ENCODE data around the gene KIF18B.

Gene KIF18B

DNA sequence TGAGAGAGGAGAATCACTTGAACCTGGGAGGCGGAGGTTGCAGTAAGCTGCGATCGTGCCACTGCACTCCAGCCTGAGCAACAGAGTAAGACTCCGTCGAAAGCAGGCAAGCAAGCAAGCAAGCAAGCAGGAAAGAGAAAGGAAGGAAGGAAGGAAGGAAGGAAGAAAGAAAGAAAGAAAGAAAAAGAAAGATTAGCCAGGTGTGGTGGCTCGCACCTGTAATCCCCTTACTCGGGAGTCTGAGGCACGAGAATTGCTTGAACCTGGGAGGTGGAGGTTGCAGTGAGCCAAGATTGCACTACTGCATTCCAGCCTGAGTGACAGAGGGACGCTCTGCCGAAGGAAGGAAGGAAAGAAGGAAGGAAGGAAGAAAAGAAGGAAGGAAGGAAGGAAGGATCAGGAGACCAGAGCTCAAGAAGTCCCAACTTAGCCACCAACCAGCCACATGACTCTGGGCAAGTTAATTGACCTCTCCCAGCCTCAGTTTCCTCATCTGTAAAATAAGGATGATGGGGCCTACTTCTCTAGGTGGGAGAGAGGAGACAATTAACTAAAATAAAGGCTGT lies 38.7 kb downstream of the KIF18B start:
- no peak for DNase-seq (ENCODE audit: low read depth)
- no peak overlapping the region for H3K4me3 ChIP-seq (ENCODE audit: low read length)
- TF ChIP-seq, protein P1, sequence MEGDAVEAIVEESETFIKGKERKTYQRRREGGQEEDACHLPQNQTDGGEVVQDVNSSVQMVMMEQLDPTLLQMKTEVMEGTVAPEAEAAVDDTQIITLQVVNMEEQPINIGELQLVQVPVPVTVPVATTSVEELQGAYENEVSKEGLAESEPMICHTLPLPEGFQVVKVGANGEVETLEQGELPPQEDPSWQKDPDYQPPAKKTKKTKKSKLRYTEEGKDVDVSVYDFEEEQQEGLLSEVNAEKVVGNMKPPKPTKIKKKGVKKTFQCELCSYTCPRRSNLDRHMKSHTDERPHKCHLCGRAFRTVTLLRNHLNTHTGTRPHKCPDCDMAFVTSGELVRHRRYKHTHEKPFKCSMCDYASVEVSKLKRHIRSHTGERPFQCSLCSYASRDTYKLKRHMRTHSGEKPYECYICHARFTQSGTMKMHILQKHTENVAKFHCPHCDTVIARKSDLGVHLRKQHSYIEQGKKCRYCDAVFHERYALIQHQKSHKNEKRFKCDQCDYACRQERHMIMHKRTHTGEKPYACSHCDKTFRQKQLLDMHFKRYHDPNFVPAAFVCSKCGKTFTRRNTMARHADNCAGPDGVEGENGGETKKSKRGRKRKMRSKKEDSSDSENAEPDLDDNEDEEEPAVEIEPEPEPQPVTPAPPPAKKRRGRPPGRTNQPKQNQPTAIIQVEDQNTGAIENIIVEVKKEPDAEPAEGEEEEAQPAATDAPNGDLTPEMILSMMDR (conservative IDR thresholded peaks at IDR 0.05; ENCODE audit: low read depth, low read length): no peak

DNA sequence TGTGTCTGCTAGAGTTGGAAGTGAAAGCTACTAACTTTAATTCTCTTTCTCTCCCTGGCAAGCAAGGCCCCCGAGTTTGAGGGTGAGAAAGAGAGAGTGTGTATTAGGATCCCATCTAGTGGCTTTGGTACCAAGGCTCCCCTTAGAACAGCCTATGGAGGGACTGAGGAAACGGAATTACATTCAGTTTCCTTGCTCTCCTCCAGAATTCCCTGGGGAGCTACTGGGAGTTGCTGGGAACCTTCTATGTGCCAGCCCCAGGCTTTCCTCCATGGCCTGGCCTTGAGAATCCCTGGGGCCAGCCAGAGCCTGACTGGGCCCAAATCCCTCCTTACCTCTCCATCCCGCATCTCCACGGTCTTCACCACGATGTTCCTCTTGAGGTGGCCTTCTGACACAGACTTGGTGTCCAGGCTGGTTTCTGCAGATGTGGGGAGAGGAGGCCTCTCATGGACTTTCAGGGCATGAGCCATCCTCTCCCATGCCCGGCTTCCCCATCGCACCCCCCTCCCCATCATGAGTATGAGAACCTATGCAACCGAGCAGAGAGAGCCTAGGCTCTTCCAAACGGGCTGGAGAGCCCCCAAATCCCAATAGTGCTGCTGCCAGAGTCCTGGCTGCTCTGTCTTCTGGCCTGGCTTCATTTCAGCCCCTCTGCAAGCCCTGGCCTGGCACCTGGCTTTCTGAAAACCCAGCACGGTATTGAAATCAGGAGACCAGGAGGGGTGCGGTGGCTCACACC lies 39.7 kb downstream of the KIF18B start:
- no peak overlapping the region for H3K4me3 ChIP-seq (ENCODE audit: low read length)
- DNase-seq (ENCODE audit: low read depth): no peak
- TF ChIP-seq, protein P1 (conservative IDR thresholded peaks at IDR 0.05; ENCODE audit: low read depth, low read length): no peak

DNA sequence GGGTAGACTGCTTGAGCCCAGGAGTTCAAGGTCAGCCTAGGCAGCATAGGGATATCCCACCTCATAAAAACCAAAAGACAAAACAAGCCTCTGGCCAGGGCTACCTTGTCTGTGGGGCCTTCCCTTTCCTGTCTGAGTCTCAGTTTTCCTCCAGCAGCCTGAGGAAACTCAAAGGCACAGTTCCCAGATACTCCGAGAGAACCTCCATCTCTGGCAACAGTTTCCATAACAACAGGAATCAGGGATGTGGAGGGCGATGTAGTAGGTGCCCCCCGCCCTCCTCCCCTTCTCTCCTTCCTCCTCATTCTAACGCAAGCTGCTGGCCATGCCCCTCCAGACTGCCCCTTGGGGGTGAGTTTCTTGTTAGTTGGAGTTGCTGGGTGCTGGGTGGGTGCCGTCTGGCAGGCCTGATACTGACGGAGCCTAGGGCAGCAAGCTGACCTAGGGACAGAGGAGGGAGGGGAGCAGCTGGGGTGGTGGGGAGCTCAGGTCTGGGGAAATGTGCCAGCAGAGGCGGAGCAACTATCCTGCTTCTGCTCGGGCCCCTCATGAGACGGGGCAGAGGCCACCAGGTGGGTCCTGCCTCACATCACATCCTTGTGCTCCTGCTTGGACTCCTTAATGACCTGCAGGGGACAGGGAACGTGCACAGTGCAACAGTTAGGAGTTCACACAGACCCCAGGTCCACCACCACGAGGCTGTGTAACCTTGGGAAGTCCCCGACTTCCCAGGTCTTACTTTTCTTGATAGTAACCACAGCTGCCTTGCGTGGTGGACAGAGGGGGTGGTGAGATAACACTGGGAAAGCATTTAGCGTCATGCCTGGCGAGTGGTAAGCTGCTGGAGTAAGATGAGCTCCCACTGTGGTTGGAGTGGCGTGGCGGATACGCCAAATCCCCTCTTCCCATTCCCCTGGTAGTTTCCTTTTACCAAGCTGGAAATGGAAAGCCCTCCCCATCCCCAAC lies 40.5 kb downstream of the KIF18B start:
- no peak overlapping the region for H3K4me3 ChIP-seq (ENCODE audit: low read length)
- TF ChIP-seq, protein P1 (conservative IDR thresholded peaks at IDR 0.05; ENCODE audit: low read depth, low read length): no peak
- no peak for DNase-seq (ENCODE audit: low read depth)

DNA sequence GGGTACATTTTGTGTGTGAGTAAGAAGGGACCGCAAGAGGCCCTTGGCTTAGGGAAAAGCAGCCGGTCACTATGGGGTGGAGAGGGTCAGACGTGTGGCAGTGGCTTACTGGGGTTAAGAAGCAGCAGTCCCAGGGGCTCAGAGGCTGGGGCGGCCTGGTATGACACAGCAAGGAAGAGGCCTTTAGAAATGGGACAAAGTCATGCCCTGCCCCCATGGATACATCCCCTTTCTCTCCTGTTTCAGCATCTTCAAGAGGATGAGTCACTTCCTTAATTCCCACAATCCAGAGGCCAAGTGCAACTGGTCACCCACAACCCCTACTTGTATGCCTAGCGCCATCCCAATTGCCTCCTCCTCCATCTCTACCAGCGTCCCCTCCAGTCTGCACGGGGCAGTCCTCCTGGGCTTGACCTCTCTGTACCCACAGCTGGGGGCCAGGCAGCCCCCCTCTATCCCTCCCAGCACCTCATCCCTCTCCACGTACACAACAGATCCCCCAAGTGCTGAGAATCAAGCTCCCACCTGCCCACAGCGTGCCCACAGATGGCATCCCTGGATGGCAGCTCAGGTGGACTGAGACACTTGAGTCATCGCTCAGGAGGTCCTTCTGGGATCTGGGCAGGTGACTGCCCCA lies 41.4 kb downstream of the KIF18B start:
- no peak for DNase-seq (ENCODE audit: low read depth)
- TF ChIP-seq, protein P1 (conservative IDR thresholded peaks at IDR 0.05; ENCODE audit: low read depth, low read length): no peak
- H3K4me3 ChIP-seq (ENCODE audit: low read length): no peak overlapping the region

DNA sequence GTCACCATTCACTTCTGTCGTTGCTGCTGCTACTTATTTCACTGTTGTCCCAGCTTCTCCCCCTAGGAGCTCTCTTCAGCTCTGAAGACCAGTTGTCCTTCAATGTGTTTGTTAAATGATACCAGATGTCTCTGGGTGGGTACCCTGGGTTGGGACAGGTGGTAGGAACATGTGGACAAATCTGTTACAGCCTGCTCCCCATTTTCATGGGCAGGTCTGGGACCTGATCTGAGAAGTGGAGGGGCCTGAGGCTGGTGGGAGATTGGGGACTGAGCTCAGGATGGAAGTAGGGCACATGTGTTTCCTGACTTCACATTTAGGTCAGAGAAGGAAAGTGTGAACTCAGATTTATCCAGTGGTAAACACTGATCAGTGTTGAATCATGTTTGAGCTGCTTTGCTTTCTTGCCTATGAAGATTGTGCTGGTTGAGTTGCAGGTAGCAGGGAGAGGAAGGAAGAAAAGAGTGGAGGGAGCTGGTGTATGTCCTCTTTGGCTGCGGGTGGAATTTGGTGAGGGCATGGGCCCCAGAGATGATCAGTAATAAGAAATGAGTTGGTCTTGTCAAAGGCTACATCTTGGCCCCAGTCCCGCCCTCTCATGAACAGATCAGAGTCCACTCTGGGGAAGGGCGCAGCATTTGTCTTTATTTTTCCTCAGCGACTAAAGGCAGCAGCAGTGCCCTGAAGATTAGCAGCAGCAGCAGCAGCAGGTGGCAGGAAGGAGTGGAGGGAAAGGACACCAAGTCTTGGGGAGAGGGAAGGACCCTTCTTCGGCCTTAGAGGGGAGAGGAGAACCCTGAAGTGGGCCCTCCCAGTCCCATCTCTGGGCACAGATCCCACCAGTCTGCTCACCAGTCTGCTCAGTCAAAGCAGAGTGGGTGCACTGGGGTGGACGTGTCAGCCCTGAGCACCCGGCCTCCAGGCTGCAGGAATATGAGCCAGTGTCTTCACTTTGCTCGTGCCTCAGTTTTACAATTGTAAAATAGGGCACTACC lies 42.3 kb downstream of the KIF18B start:
- TF ChIP-seq, protein P1 (conservative IDR thresholded peaks at IDR 0.05; ENCODE audit: low read depth, low read length): no peak
- DNase-seq (ENCODE audit: low read depth): no peak
- H3K4me3 ChIP-seq (ENCODE audit: low read length): no peak overlapping the region
